ENCODE results near the gene AIF1L. TPM values are rescaled to one million over a fixed set of nuclear protein-coding genes. Genes with fewer than 3 reads are reported as not detected.

Gene AIF1L
- total RNA-seq, 4 donors from 2014 or later = 19.9 to 121 (median 38.4) TPM

DNA sequence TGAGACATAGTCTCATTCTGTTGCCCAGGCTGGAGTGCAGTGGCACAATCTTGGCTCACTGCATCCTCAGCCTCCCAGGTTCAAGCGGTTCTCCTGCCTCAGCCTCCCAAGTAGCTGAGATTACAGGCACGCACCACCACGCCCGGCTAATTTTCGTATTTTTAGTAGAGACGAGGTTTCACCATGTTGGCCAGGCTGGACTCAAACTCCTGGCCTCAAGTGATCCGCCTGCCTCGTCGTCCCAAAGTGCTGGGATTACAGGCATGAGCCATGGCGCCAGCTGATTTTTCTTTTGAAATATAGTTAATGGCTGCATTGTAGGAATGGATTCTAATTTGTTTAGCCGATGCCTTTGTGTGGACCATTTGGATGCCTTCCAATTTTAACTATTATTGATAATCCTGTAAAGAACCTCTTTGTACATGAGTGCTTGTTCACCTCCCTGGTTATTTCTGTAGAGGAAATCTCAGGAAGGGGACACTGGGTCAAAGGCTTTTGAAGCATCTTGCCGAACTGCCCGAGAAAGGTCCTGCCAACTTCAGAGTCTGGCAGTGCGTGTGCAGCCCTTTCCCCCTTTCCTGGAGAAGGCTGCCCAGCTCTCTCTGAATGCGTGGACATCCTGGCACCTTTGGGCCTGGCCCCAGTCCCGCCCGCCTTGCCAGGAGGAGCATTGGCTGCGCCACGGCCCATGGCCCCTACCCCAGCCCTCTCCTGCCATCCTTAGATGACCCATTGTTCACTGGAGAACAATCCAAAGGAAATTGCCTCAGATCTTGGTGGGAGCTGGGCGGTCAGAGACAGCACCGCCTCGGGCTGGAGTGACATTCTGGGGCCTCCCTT is 20.2 kb downstream of the AIF1L start:
- no peak for TF ChIP-seq CTCF (IDR thresholded peaks at IDR 0.05)
- peak; percentile 33 for ATAC-seq (ENCODE audit: low FRiP score)
- no peak for DNase-seq (ENCODE audit: low spot score)

GRCh38 chr9:131117121-131117761 is 20.9 kb downstream of the AIF1L start:
- ATAC-seq (ENCODE audit: low FRiP score) = peak; percentile 49
- no peak for DNase-seq (ENCODE audit: low spot score)
- TF ChIP-seq CTCF (IDR thresholded peaks at IDR 0.05) = no peak

DNA sequence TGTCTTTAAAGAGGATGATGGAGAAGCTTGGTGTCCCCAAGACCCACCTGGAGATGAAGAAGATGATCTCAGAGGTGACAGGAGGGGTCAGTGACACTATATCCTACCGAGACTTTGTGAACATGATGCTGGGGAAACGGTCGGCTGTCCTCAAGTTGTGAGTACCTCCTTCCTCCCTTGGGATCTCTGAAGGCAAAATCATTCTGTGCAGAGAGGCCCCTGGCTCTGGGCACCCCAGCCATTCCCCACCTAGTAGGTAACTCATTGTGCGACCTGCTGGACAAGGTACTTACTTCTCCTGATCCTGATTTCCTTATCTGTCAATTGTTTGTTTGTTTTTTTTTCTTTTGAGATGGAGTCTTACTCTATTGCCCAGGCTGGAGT is 21.4 kb downstream of the AIF1L start:
- no peak for TF ChIP-seq CTCF (IDR thresholded peaks at IDR 0.05)
- no peak for ATAC-seq (ENCODE audit: low FRiP score)
- DNase-seq (ENCODE audit: low spot score) = no peak

DNA sequence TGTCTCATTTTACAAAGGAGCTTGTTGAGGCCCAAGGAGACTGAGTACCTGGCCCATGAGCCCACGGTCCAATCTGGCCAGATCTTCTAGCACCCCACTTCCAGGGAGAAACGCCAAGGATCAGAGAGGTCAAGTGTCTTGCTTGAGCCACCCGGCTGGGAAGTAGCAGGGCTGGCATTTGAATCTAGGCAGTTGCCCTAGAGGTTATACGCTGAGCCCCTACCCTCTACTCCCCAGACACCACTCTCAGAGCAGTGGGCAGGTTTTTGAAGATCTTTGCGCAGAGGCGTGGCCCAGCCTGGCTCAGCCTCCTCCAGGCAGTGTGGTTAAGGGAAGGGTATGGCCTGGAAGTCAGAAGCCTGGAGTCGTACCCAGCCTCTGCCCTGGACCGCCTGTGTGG is 23.3 kb downstream of the AIF1L start:
- TF ChIP-seq CTCF (IDR thresholded peaks at IDR 0.05) = no peak
- DNase-seq (ENCODE audit: low spot score) (no peak), ATAC-seq (ENCODE audit: low FRiP score) (no peak)

- no peak for TF ChIP-seq CTCF (IDR thresholded peaks at IDR 0.05)
- DNase-seq (ENCODE audit: low spot score) (no peak), ATAC-seq (ENCODE audit: low FRiP score) (no peak)
Observed at GRCh38 chr9:131120620-131121228, 24.4 kb downstream of the AIF1L start.

DNA sequence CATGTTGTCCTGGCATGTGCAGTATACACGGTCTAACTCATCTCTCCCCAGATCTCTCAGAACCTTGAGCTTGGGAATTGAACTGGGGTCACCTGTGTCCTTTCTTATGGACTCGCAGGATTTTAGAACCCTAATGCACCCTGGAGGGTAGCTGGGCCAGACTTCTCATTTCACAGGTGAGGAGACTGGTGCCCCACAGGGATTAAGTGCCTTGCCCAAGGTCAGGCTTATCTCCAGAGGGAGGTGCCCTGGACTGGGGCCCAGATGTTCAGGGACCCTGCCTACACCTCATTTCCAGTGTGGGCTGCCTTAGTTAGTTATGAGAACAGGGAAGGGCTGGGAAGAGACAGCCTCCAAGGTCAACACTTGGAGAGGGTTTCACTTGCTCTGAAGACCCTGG is 25.0 kb downstream of the AIF1L start:
- TF ChIP-seq CTCF (IDR thresholded peaks at IDR 0.05) = no peak
- DNase-seq (ENCODE audit: low spot score) (no peak), ATAC-seq (ENCODE audit: low FRiP score) (no peak)
